ENCODE measurements around the gene TAB2. TPM values are rescaled to one million over a fixed set of nuclear protein-coding genes. Genes with fewer than 3 reads are reported as not detected.
A peak's percentile ranks its signal among the peaks of the same experiment; 100 is the strongest.
"Not testable (repeated sequence)": the region's sequence is repeated elsewhere in the genome, so short reads cannot be mapped to it uniquely, and the experiment has no call there.

The TAB2 gene
- total RNA-seq, 1 donor, result 50.4 TPM

GRCh38 chr6:149311766-149312165, 5.7 kb upstream of the TAB2 start:
- no peak for DNase-seq (ENCODE audit: low read depth in 2 of 3, low spot score in 2 of 3)

- no peak for DNase-seq (ENCODE audit: low read depth in 2 of 3, low spot score in 2 of 3)
Observed at GRCh38 chr6:149313070-149313469, 4.4 kb upstream of the TAB2 start.

- DNase-seq (ENCODE audit: low read depth in 2 of 3, low spot score in 2 of 3), result no peak
Observed at GRCh38 chr6:149313861-149314260, 3.7 kb upstream of the TAB2 start.

GRCh38 chr6:149314325-149314905, 3.1 kb upstream of the TAB2 start:
- DNase-seq (ENCODE audit: low read depth in 2 of 3, low spot score in 2 of 3), result no peak

GRCh38 chr6:149316108-149316727, 1.3 kb upstream of the TAB2 start:
- DNase-seq (ENCODE audit: low read depth in 2 of 3, low spot score in 2 of 3), result no peak

GRCh38 chr6:149316740-149317643, 520 bp upstream of the TAB2 start:
- peak; percentile 81 to 96 (median 92) for DNase-seq (ENCODE audit: low read depth in 2 of 3, low spot score in 2 of 3)

DNA sequence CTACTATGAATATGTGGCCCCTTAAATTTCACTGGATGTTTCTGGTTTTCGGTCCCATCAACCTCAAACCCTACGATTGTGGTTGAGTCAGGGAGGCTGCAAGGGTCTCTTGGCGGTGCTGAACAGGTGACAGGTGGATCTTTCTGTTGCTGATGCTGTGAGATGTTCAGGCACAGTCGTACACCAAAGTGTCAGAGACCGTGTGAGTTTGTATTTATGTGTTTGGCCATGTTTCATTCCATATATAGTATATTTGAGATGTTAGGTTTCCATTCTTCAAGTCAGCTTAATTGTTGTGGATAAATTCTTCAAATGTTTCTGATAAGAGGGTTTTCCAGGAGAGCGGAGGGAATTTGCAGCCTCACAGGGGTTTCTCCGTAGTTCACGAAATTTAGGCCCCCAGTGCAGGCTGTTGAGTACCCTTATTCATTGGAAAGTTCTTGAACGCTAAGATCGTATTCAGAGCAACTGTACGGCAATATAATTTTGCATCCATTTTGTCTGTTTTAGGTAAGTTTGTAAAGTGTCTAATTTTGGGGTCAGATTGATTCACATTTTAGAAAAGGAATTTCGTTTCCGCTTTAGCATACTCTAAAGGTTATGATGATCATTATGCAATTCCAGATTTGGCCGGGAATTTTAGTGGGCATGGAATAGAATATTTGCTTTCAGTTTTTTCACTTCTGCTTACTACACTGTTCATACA, 1.2 kb downstream of the TAB2 start:
- DNase-seq (ENCODE audit: low read depth in 2 of 3, low spot score in 2 of 3), result peak in 1 of 3 donors; percentile 31

DNA sequence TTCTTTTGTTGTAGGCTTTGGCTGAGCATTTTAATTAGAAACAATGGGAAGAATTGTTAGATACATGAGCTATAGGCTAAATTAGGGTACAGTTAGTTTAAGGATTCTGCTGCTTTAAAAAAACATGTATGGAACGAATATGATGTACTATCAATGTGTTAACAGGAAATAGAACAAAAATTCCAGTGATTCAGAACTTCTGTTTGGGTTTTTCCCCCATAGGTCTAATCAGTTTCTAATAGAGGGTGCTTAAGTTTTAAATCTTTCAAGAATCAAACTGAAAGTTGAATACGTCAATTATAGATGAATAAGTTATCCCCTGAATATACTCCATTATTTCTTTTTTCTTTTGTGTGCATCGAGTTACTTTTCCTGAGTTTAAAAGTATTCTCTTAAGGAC, 1.9 kb downstream of the TAB2 start:
- DNase-seq (ENCODE audit: low read depth in 2 of 3, low spot score in 2 of 3), result no peak

- not testable (repeated sequence) for DNase-seq (ENCODE audit: low read depth in 2 of 3, low spot score in 2 of 3)
Observed at GRCh38 chr6:149320016-149320415, 2.5 kb downstream of the TAB2 start.

GRCh38 chr6:149320796-149321195, 3.3 kb downstream of the TAB2 start:
- DNase-seq (ENCODE audit: low read depth in 2 of 3, low spot score in 2 of 3), result no peak

- DNase-seq (ENCODE audit: low read depth in 2 of 3, low spot score in 2 of 3), result no peak
Observed at GRCh38 chr6:149323353-149323752, 5.8 kb downstream of the TAB2 start.

- no peak for DNase-seq (ENCODE audit: low read depth in 2 of 3, low spot score in 2 of 3)
Observed at GRCh38 chr6:149323925-149324324, 6.4 kb downstream of the TAB2 start.

- DNase-seq (ENCODE audit: low read depth in 2 of 3, low spot score in 2 of 3), result no peak
Observed at GRCh38 chr6:149324428-149324827, 6.9 kb downstream of the TAB2 start.

DNA sequence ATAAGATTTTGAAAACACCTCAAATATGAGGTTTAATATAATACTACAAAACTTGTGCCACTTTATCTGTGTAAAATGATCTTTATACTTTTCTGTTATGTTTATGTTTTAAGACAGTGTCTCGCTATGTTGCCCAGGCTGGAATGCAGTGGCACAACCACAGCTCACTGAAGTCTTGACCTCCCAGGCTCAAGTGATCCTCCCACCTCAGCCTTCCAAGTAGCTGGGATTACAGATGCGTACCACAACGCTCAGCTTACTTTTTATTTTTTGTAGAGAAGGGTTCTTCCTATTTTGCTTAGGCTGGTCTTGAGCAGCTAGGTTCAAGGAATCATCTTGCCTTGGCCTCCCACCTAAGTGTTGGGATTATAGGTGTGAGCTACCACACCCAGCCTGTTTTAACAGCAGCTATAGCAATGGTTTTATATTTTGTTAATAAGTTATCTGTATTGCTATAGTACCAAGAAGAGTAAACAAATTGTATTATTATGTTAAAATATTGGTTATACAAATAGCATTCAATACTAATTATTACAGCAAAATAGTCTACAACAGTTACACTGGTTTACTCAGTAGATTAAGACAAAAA, 8.2 kb downstream of the TAB2 start:
- DNase-seq (ENCODE audit: low read depth in 2 of 3, low spot score in 2 of 3), result no peak

- no peak for DNase-seq (ENCODE audit: low read depth in 2 of 3, low spot score in 2 of 3)
Observed at GRCh38 chr6:149327638-149328037, 10.1 kb downstream of the TAB2 start.

- DNase-seq (ENCODE audit: low read depth in 2 of 3, low spot score in 2 of 3), result no peak
Observed at GRCh38 chr6:149328083-149328482, 10.6 kb downstream of the TAB2 start.

GRCh38 chr6:149329529-149329928, 12.0 kb downstream of the TAB2 start:
- no peak for DNase-seq (ENCODE audit: low read depth in 2 of 3, low spot score in 2 of 3)

- no peak for DNase-seq (ENCODE audit: low read depth in 2 of 3, low spot score in 2 of 3)
Observed at GRCh38 chr6:149330133-149330532, 12.6 kb downstream of the TAB2 start.

DNA sequence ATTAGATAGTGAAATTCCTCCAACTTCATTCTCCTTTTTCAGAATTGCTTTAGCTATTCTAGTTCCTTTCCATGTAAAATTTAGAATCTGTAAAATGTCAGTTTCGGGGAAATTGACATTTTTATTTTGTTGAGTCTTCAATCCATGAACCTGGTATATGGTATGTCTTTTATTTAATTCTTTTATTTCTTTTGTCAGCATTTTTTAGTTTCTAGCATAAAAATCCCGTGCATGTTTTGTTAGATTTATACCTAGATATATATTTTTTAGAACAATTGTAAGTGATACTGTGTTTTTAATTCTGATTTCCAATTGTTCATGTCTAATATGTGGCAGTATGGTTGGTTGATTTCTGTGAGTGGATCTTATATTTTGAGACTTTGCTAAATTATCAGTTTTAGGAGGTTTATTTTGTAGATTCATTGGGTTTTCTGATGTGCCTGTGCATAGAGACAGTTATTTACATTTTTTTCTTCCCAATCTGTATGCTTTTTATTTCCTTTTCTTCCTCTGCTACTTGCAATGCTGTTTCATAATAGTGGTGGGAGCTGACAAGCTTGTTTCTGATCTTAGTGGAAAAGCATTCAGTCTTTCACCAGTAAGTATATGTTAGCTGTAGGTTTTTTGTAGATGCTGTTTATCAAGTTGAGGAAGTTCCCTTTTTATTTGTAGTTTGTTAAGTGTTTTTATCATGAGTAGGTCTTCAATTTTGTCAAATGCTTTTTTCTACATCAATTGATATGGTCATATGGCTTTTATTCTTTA, 13.7 kb downstream of the TAB2 start:
- DNase-seq (ENCODE audit: low read depth in 2 of 3, low spot score in 2 of 3), result no peak

DNA sequence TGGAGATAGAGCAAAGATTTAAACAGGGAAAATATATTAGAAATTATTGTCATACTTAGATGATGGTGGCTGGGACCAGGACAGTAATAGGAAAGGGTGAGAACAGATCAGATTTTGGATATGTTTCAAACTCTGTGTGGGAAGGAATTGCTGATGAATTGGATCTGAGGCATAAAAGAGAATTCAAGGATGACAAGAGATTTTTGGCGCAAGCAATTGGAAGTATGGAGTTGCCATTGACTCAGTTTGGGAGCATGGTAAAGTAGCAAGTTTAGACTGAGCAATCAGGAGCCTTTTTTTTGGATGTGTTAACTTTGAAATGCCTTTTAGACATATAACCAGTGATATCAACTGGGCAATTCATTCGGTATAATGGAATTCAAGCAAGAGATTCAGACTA, 14.4 kb downstream of the TAB2 start:
- no peak for DNase-seq (ENCODE audit: low read depth in 2 of 3, low spot score in 2 of 3)
